GM12892 (cell line): ENCODE measurements around the gene CTDP1.

Source experiments
- POLR2A ChIP-seq: IDR thresholded peaks from 2 replicates; pipeline ENCODE4 v1.6.1; 2011; ENCODE audit warnings: low read depth, low read length, control low read depth
- TAF1 ChIP-seq: IDR thresholded peaks from 2 replicates; pipeline ENCODE4 v1.6.1; 2011; ENCODE audit warnings: low read depth, mild to moderate bottlenecking, control low read depth, low read length, borderline replicate concordance

GRCh38 chr18:79698668-79699335 is 19.2 kb downstream of the CTDP1 start:
- no peak for TF ChIP-seq POLR2A
- TF ChIP-seq TAF1: no peak
